C4-2B (cell line): ENCODE measurements around the gene IRF1.
"Not testable (repeated sequence)": the region's sequence is repeated elsewhere in the genome, so short reads cannot be mapped to it uniquely, and the experiment has no call there.

Source experiments
- CTCF ChIP-seq: fragments of 450-650 bp; conservative IDR thresholded peaks from 2 replicates; pipeline ENCODE4 v1.5.1; 2017; ENCODE audit warnings: mild to moderate bottlenecking
- ZFX ChIP-seq: fragments of 450-650 bp; IDR thresholded peaks from 2 replicates; pipeline ENCODE4 v1.6.1; 2017

DNA sequence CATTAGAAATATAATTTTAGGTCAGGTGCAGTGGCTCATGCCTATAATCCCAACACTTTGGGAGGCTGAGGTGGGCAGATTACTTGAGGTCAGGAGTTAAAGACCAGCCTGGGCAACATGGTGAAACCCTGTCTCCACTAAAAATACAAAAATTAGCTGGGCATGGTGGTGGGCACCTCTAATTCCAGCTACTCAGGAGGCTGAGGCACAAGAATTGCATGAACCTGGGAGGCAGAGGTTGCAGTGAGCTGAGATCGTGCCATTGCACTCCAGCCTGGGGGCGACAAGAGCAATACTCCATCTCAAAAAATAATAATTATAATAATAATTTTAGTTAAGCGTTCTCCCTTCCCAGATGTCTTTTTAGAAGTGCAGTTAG lies 52.3 kb downstream of the IRF1 start:
- not testable (repeated sequence) for TF ChIP-seq CTCF, ZFX
